Loucy (cell line): ENCODE measurements around the gene CYP4B1.

ENCODE experiments used
- EZH2phosphoT487 ChIP-seq: fragments of 200-600 bp; IDR thresholded peaks from 2 replicates; pipeline ENCODE4 v1.6.1; 2018; ENCODE audit warnings: antibody characterized with exemption, mild to moderate bottlenecking, moderate library complexity, borderline replicate concordance
- TF ChIP-seq, protein P1 (sequence below): fragments of 200-600 bp; sonication (generic); conservative IDR thresholded peaks from 2 replicates; pipeline ENCODE4 v1.5.1; 2014; ENCODE audit warnings: mild to moderate bottlenecking, antibody characterized with exemption, low read length

DNA sequence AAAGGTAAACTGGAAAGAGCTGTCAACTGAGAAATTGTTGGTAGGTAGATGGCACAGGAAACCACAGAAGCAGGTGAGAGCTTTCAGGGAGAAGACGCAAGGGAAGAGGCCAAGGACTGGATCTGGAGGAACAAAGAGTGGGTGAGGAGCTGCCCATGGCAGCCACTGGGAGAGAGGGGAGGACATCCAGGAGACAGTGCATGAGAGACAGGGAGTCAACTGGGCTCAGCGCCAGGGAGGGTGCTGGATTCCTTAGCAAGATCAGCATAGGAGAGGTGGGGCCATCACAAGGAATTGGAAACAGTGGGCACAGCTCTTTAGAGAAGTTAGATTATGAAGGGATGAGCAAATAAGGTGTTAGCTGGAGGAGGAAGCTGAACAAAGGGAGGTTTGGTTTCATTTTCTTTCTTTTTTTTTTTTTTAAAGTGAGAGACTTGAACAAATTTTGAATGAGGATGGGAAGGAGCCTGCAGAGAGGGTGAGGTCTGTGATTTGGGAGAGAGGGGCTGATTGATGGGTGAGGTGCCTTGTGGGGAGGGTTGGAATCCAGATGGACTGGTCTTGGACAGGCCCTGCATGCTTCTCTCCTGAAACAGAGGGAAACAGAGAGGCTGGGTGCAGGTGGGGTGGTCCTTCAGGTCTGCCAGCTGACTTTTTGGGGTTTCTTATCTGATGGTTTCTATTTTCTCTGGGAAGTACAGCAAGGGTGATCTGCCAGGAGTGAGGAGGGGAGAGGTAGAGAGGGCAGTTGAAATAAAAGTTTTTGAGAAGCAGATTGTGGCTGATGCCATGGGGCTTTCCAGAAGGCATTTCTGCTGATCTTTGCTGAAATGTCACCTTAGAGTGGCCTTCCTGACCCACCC is 5.4 kb downstream of the CYP4B1 start:
- TF ChIP-seq, protein P1, sequence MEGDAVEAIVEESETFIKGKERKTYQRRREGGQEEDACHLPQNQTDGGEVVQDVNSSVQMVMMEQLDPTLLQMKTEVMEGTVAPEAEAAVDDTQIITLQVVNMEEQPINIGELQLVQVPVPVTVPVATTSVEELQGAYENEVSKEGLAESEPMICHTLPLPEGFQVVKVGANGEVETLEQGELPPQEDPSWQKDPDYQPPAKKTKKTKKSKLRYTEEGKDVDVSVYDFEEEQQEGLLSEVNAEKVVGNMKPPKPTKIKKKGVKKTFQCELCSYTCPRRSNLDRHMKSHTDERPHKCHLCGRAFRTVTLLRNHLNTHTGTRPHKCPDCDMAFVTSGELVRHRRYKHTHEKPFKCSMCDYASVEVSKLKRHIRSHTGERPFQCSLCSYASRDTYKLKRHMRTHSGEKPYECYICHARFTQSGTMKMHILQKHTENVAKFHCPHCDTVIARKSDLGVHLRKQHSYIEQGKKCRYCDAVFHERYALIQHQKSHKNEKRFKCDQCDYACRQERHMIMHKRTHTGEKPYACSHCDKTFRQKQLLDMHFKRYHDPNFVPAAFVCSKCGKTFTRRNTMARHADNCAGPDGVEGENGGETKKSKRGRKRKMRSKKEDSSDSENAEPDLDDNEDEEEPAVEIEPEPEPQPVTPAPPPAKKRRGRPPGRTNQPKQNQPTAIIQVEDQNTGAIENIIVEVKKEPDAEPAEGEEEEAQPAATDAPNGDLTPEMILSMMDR = no peak
- no peak for TF ChIP-seq EZH2phosphoT487
